GM19023 (cell line): Measurements from ENCODE around the gene PLG.
"Not testable (repeated sequence)": the region's sequence is repeated elsewhere in the genome, so short reads cannot be mapped to it uniquely, and the experiment has no call there.

Source experiments
- ATAC-seq: cut with Tn5 transposase; IDR thresholded peaks from one replicate; pipeline ENCODE4 v1.9.1; 2021; ENCODE audit warnings: mild to moderate bottlenecking, moderate library complexity; ENCODE audit not compliant: unreplicated experiment

PLG gene

GRCh38 chr6:160701918-160702680 is at the start of gene PLG:
PLG (plus strand) TSS chr6:160702244; CDS start chr6:160702305, 61 bp downstream.
- not testable (repeated sequence) for ATAC-seq

- ATAC-seq: no peak
Observed at GRCh38 chr6:160659562-160659961, 42.5 kb upstream of the PLG start.

GRCh38 chr6:160661216-160661615 is 40.8 kb upstream of the PLG start:
- no peak for ATAC-seq

- ATAC-seq: no peak
Observed at GRCh38 chr6:160662429-160662828, 39.6 kb upstream of the PLG start.

- ATAC-seq: no peak
Observed at GRCh38 chr6:160662842-160663241, 39.2 kb upstream of the PLG start.

GRCh38 chr6:160664198-160664597 is 37.8 kb upstream of the PLG start, which contains the start of gene LPA:
LPA (minus strand) TSS chr6:160664275; CDS start chr6:160664214, 61 bp downstream.
- ATAC-seq: not testable (repeated sequence)

GRCh38 chr6:160667639-160668481 is 34.2 kb upstream of the PLG start:
- ATAC-seq: peak; percentile 85

GRCh38 chr6:160668589-160668988 is 33.5 kb upstream of the PLG start:
- ATAC-seq: no peak

GRCh38 chr6:160676418-160676817 is 25.6 kb upstream of the PLG start:
- ATAC-seq: not testable (repeated sequence)

- no peak for ATAC-seq
Observed at GRCh38 chr6:160678230-160678629, 23.8 kb upstream of the PLG start.

- ATAC-seq: no peak
Observed at GRCh38 chr6:160678744-160679401, 23.2 kb upstream of the PLG start.

- no peak for ATAC-seq
Observed at GRCh38 chr6:160679402-160679769, 22.7 kb upstream of the PLG start.

GRCh38 chr6:160685101-160685761 is 16.8 kb upstream of the PLG start:
- not testable (repeated sequence) for ATAC-seq

GRCh38 chr6:160685762-160686450 is 16.1 kb upstream of the PLG start:
- ATAC-seq: no peak

- no peak for ATAC-seq
Observed at GRCh38 chr6:160690458-160690857, 11.6 kb upstream of the PLG start.

- ATAC-seq: no peak
Observed at GRCh38 chr6:160691617-160692016, 10.4 kb upstream of the PLG start.

GRCh38 chr6:160692369-160692959 is 9.6 kb upstream of the PLG start:
- ATAC-seq: no peak

- ATAC-seq: not testable (repeated sequence)
Observed at GRCh38 chr6:160695025-160695424, 7.0 kb upstream of the PLG start.

GRCh38 chr6:160695622-160696021 is 6.4 kb upstream of the PLG start:
- not testable (repeated sequence) for ATAC-seq

GRCh38 chr6:160696884-160697283 is 5.2 kb upstream of the PLG start:
- not testable (repeated sequence) for ATAC-seq
